ENCODE data around the gene SEL1L.

Gene SEL1L

DNA sequence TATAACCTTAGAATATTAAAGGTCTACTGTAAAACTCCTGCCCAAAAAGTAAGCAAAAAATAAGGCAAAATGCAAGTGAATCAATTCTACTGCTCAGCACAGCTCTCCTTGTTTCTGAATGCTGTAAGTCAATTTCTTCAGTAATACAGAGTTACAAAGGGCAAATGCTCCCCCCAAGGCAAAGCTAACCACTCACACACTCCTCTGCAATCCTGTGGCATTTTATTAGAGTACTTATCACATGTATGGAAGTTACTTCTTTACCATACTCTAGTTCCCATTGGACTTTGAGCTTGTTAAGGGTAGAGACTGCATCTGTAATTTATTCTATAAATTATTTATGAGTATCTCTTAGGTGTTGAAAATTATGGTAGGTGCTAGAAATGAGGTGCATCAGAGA, 27.2 kb downstream of the SEL1L start:
- Histone ChIP-seq H3K9me3 (no peaks in the 10 kb centered on the region), H3K4me3 (ENCODE audit: low read depth, low read length) (no peak overlapping the region), H3K36me3 (peaks cover 13% of the 10 kb centered on the region), H3K27me3 (no peaks in the 10 kb centered on the region), H3K4me1 (0 out of 2 replicates have a peak, but pooled peaks cover 3% of the 10 kb centered on the region)
- no peak for DNase-seq
- TF ChIP-seq, protein P1, sequence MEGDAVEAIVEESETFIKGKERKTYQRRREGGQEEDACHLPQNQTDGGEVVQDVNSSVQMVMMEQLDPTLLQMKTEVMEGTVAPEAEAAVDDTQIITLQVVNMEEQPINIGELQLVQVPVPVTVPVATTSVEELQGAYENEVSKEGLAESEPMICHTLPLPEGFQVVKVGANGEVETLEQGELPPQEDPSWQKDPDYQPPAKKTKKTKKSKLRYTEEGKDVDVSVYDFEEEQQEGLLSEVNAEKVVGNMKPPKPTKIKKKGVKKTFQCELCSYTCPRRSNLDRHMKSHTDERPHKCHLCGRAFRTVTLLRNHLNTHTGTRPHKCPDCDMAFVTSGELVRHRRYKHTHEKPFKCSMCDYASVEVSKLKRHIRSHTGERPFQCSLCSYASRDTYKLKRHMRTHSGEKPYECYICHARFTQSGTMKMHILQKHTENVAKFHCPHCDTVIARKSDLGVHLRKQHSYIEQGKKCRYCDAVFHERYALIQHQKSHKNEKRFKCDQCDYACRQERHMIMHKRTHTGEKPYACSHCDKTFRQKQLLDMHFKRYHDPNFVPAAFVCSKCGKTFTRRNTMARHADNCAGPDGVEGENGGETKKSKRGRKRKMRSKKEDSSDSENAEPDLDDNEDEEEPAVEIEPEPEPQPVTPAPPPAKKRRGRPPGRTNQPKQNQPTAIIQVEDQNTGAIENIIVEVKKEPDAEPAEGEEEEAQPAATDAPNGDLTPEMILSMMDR (IDR thresholded peaks at IDR 0.05; ENCODE audit: low read depth, low read length): no peak

- DNase-seq: no peak
- Histone ChIP-seq H3K4me3 (ENCODE audit: low read depth, low read length) (no peak overlapping the region), H3K27me3 (no peaks in the 10 kb centered on the region), H3K4me1 (no peaks in the 10 kb centered on the region), H3K36me3 (peaks cover 16% of the 10 kb centered on the region), H3K9me3 (no peaks in the 10 kb centered on the region)
- TF ChIP-seq, protein P1 (IDR thresholded peaks at IDR 0.05; ENCODE audit: low read depth, low read length): no peak
Measured at GRCh38 chr14:81504864-81505263, 28.8 kb downstream of the SEL1L start.

DNA sequence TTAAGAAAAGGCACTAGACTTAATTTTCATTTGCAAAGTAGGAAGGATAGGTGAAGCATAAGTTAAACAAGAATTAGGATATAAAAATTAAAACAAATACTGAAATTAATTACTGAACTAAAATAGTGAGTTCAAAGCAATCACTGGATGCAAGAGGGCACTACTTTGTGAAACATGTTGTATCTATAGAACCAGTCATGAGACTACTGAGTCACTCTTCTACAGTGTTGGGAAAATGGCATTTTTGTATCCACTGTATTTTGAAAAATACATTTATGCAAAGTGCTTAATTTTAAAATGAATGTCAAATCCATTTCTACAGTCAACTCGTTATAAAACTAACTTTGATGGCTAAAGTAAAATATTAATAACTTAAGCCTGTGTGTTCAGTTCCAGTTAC, 47.9 kb downstream of the SEL1L start:
- no peak for DNase-seq
- Histone ChIP-seq H3K9me3 (no peaks in the 10 kb centered on the region), H3K4me1 (no peaks in the 10 kb centered on the region), H3K27me3 (no peaks in the 10 kb centered on the region), H3K4me3 (ENCODE audit: low read depth, low read length) (no peak overlapping the region), H3K36me3 (peaks cover 22% of the 10 kb centered on the region; the same call in 1 of the 2 replicates)
- TF ChIP-seq, protein P1 (IDR thresholded peaks at IDR 0.05; ENCODE audit: low read depth, low read length): no peak

DNA sequence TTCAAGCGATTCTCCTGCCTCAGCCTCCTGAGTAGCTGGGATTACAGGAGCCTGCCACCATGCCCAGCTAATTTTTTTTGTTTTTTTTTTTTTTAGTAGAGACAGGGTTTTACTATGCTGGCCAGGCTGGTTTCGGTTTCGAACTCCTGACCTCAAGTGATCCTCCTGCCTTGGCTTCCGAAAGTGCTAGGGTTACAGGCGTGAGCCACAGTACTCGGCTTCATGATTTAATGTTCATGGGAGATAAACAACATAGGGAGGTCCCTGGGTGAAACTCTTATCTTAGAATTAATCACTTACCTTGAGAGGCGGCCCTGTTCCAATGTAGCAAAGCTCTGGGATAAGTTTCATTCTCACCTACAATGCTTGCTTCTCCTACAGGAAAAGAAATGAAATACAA, 48.3 kb downstream of the SEL1L start:
- Histone ChIP-seq H3K27me3 (no peaks in the 10 kb centered on the region), H3K4me3 (ENCODE audit: low read depth, low read length) (no peak overlapping the region), H3K9me3 (no peaks in the 10 kb centered on the region), H3K36me3 (peaks cover 22% of the 10 kb centered on the region; the same call in 1 of the 2 replicates), H3K4me1 (no peaks in the 10 kb centered on the region)
- TF ChIP-seq, protein P1 (IDR thresholded peaks at IDR 0.05; ENCODE audit: low read depth, low read length): no peak
- no peak for DNase-seq

- no peak for DNase-seq
- Histone ChIP-seq H3K9me3 (no peaks in the 10 kb centered on the region), H3K4me1 (no peaks in the 10 kb centered on the region), H3K4me3 (ENCODE audit: low read depth, low read length) (no peak overlapping the region), H3K27me3 (no peaks in the 10 kb centered on the region), H3K36me3 (peaks cover 22% of the 10 kb centered on the region; the same call in 1 of the 2 replicates)
- TF ChIP-seq, protein P1 (IDR thresholded peaks at IDR 0.05; ENCODE audit: low read depth, low read length): no peak
Measured at GRCh38 chr14:81484120-81484519, 49.5 kb downstream of the SEL1L start.

DNA sequence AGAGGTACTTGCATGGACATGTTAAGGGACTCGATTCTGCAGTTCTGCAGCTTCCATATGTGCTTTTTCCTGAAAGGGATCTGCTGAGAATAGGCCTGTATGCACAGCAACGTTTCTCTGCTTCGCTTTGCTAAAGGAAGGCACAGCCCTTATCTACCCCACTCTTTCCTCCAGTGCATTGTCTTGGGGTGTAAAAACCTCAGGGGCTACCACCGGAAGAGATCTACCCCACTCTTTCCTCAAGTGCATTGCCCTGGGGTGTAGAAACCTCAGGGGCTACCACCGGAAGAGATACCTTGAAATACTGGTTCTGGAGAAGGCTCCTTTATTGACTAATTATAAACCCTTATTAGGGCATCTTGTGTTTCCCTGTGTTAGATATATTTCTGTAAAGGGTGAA, 52.9 kb downstream of the SEL1L start:
- H3K4me1 ChIP-seq: no peaks in the 10 kb centered on the region
- H3K9me3 ChIP-seq: no peaks in the 10 kb centered on the region
- no peak for DNase-seq
- no peaks in the 10 kb centered on the region for H3K27me3 ChIP-seq
- TF ChIP-seq, protein P1 (IDR thresholded peaks at IDR 0.05; ENCODE audit: low read depth, low read length): no peak
- no peak overlapping the region for H3K4me3 ChIP-seq (ENCODE audit: low read depth, low read length)
- peaks cover 17% of the 10 kb centered on the region; the same call in 1 of the 2 replicates for H3K36me3 ChIP-seq

Measured in BE2C (cell line).